A549 (cell line): ENCODE data around the gene PITPNC1.

Experiments
- EHMT2 ChIP-seq: fragments of 200-600 bp; sonication (generic); IDR thresholded peaks from 2 replicates; pipeline ENCODE4 v1.6.1; 2016; ENCODE audit warnings: antibody characterized with exemption, low read depth, mild to moderate bottlenecking, moderate library complexity
- EP300 ChIP-seq, 2 experiments: fragments of >200 bp; sonication (Bioruptor Twin); formaldehyde crosslinking; IDR thresholded peaks; 2 replicates in 1 of 2; 3 replicates in 1 of 2; pipeline ENCODE4 v1.6.1; 2016 to 2017
- JUN ChIP-seq, 2 experiments: fragments of >200 bp; sonication (Bioruptor Twin); formaldehyde crosslinking; IDR thresholded peaks; 2 replicates in 1 of 2; 3 replicates in 1 of 2; pipeline ENCODE4 v1.6.1; 2016 to 2017
- JUNB ChIP-seq: fragments of >200 bp; sonication (Bioruptor Twin); formaldehyde crosslinking; IDR thresholded peaks from 2 replicates; pipeline ENCODE4 v1.6.1; 2016
- MAFK ChIP-seq: fragments of 450-650 bp; IDR thresholded peaks from 2 replicates; pipeline ENCODE4 v1.6.1; 2014; ENCODE audit not compliant: partially characterized antibody
- POLR2A ChIP-seq: IDR thresholded peaks from 2 replicates; pipeline ENCODE4 v1.6.1; 2012; ENCODE audit warnings: mild to moderate bottlenecking, low read length
- RCOR1 ChIP-seq: fragments of 150-350 bp; IDR thresholded peaks from 2 replicates; pipeline ENCODE4 v1.6.1; 2014; ENCODE audit warnings: antibody characterized with exemption, low read length, low read depth
- TP53 ChIP-seq: fragments of 250-450 bp; sonication (Bioruptor Pico); IDR thresholded peaks from 2 replicates; pipeline ENCODE4 v1.5.0; 2021; ENCODE audit warnings: mild to moderate bottlenecking, moderate library complexity
- TF ChIP-seq, protein P1 (sequence below): fragments of 200-600 bp; sonication (generic); IDR thresholded peaks from 2 replicates; pipeline ENCODE4 v1.6.1; 2016; ENCODE audit warnings: antibody characterized with exemption, mild to moderate bottlenecking, moderate library complexity
- TF ChIP-seq, protein P2 (sequence below): IDR thresholded peaks from 2 replicates; pipeline ENCODE4 v1.6.1; 2012
- TF ChIP-seq, protein P3 (sequence below): fragments of >200 bp; sonication (Bioruptor Twin); formaldehyde crosslinking; IDR thresholded peaks from 3 replicates; pipeline ENCODE4 v1.5.1; 2016
- TF ChIP-seq, protein P4 (sequence below): fragments of 450-650 bp; IDR thresholded peaks from 2 replicates; pipeline ENCODE4 v1.6.1; 2014; ENCODE audit warnings: antibody characterized with exemption
- TF ChIP-seq, protein P5 (sequence below): fragments of >200 bp; sonication (Bioruptor Twin); formaldehyde crosslinking; IDR thresholded peaks from 3 replicates; pipeline ENCODE4 v1.6.1; 2016

DNA sequence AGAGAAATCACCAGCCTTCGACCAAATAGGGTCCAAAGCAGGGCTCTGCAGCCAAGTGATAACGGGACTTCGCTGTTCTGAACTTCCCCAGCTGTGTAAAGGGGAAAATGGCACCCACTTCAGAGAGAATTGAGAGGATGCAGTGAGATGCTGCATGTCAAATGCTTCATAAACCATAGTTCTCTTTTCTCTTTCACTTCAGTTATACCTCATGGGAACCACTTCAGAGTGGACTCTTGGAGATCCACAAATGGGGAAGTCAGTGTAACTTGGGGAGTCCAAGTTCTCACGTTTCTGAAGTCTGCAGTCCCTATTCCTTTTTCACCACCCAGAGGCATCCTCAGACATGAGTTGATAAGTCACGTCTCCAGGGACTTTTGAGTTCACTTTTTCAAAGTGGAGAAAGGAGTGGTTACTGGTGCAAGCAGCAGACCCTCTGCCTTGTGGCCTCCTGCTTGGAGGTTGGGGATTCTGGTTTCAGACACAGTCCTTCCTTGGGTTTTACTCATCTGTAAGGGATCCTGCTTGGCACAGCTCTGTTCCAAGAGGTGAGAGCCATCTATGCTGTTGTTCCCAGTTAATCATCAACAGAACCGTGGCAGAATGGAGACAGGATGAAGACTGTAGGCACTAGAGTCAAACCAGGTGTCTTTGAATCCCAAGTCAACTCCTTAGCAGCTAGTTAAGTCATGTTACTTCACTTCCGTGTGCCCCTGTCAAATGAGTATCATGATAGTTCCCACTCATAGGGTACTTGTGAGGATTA lies 217.2 kb downstream of the PITPNC1 start:
- TF ChIP-seq POLR2A (no peak), TP53 (no peak), JUNB (no peak), EHMT2 (no peak), EP300 (IDR thresholded peaks at IDR 0.05) (no peak), MAFK (no peak), JUN (IDR thresholded peaks at IDR 0.05) (no peak), RCOR1 (no peak)
- TF ChIP-seq, protein P1, sequence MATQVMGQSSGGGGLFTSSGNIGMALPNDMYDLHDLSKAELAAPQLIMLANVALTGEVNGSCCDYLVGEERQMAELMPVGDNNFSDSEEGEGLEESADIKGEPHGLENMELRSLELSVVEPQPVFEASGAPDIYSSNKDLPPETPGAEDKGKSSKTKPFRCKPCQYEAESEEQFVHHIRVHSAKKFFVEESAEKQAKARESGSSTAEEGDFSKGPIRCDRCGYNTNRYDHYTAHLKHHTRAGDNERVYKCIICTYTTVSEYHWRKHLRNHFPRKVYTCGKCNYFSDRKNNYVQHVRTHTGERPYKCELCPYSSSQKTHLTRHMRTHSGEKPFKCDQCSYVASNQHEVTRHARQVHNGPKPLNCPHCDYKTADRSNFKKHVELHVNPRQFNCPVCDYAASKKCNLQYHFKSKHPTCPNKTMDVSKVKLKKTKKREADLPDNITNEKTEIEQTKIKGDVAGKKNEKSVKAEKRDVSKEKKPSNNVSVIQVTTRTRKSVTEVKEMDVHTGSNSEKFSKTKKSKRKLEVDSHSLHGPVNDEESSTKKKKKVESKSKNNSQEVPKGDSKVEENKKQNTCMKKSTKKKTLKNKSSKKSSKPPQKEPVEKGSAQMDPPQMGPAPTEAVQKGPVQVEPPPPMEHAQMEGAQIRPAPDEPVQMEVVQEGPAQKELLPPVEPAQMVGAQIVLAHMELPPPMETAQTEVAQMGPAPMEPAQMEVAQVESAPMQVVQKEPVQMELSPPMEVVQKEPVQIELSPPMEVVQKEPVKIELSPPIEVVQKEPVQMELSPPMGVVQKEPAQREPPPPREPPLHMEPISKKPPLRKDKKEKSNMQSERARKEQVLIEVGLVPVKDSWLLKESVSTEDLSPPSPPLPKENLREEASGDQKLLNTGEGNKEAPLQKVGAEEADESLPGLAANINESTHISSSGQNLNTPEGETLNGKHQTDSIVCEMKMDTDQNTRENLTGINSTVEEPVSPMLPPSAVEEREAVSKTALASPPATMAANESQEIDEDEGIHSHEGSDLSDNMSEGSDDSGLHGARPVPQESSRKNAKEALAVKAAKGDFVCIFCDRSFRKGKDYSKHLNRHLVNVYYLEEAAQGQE: no peak
- TF ChIP-seq, protein P2, sequence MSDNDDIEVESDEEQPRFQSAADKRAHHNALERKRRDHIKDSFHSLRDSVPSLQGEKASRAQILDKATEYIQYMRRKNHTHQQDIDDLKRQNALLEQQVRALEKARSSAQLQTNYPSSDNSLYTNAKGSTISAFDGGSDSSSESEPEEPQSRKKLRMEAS: no peak
- TF ChIP-seq, protein P3, sequence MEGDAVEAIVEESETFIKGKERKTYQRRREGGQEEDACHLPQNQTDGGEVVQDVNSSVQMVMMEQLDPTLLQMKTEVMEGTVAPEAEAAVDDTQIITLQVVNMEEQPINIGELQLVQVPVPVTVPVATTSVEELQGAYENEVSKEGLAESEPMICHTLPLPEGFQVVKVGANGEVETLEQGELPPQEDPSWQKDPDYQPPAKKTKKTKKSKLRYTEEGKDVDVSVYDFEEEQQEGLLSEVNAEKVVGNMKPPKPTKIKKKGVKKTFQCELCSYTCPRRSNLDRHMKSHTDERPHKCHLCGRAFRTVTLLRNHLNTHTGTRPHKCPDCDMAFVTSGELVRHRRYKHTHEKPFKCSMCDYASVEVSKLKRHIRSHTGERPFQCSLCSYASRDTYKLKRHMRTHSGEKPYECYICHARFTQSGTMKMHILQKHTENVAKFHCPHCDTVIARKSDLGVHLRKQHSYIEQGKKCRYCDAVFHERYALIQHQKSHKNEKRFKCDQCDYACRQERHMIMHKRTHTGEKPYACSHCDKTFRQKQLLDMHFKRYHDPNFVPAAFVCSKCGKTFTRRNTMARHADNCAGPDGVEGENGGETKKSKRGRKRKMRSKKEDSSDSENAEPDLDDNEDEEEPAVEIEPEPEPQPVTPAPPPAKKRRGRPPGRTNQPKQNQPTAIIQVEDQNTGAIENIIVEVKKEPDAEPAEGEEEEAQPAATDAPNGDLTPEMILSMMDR: no peak
- TF ChIP-seq, protein P4, sequence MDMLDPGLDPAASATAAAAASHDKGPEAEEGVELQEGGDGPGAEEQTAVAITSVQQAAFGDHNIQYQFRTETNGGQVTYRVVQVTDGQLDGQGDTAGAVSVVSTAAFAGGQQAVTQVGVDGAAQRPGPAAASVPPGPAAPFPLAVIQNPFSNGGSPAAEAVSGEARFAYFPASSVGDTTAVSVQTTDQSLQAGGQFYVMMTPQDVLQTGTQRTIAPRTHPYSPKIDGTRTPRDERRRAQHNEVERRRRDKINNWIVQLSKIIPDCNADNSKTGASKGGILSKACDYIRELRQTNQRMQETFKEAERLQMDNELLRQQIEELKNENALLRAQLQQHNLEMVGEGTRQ: no peak
- TF ChIP-seq, protein P5, sequence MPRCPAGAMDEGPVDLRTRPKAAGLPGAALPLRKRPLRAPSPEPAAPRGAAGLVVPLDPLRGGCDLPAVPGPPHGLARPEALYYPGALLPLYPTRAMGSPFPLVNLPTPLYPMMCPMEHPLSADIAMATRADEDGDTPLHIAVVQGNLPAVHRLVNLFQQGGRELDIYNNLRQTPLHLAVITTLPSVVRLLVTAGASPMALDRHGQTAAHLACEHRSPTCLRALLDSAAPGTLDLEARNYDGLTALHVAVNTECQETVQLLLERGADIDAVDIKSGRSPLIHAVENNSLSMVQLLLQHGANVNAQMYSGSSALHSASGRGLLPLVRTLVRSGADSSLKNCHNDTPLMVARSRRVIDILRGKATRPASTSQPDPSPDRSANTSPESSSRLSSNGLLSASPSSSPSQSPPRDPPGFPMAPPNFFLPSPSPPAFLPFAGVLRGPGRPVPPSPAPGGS: no peak
